GM19193 (cell line): ENCODE measurements around the gene BUB1B.

Experiments used
- POLR2A ChIP-seq: IDR thresholded peaks from 4 replicates; pipeline ENCODE4 v1.6.1; 2011; ENCODE audit not compliant: insufficient read depth, insufficient read length; ENCODE audit errors: extremely low read depth

BUB1B gene

DNA sequence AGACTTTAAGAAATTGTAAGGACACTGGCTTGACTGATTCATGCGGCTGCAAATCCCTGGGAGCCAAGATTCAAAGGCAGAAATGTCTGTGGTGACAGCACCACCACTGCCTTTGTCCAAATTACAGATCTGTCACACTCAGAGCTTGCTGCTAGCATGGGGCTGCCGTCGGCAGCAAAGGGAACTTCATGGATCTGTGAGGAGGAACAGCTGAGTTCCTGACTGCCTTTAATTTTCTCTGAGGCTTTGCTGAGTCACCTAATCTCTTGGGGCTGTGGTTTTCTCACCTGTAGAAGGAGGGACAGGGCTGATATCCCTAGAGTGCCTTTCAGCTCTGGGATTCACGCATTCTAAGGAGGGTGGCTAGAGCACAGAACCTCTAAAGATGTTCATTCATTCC lies 73.9 kb downstream of the BUB1B start:
- no peak for TF ChIP-seq POLR2A

DNA sequence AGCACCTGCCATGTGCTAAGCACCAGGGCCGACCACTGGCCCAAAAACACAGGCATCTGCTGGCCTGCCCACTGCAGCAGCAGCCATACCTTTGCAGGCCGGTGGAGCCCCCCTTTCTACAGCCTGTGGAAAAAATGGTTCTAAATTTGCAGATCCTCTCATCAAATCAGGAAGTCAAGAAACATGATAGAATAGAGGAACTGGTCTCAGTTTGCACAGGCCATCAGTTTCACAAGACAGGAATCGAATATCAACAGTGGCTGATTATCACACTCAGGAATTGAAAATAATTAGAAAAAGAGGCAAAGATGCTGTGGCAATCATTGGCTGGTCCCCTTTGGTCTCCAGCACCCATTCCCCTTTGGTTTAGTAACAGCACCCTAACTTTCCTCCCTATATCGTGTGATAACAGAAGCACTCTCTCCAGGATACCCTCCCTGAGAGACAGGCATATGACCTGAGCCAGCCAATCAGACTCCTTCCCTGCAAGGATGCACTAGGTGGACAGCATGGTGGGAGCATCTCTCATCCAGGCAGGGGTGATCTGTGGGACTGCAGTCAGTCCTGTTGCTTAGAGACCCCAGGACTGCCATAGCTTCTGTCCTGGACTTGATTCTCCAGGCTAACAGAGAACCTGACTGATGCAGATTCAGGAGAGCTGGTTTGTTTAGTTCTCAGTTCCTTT lies 74.5 kb downstream of the BUB1B start:
- TF ChIP-seq POLR2A: no peak

DNA sequence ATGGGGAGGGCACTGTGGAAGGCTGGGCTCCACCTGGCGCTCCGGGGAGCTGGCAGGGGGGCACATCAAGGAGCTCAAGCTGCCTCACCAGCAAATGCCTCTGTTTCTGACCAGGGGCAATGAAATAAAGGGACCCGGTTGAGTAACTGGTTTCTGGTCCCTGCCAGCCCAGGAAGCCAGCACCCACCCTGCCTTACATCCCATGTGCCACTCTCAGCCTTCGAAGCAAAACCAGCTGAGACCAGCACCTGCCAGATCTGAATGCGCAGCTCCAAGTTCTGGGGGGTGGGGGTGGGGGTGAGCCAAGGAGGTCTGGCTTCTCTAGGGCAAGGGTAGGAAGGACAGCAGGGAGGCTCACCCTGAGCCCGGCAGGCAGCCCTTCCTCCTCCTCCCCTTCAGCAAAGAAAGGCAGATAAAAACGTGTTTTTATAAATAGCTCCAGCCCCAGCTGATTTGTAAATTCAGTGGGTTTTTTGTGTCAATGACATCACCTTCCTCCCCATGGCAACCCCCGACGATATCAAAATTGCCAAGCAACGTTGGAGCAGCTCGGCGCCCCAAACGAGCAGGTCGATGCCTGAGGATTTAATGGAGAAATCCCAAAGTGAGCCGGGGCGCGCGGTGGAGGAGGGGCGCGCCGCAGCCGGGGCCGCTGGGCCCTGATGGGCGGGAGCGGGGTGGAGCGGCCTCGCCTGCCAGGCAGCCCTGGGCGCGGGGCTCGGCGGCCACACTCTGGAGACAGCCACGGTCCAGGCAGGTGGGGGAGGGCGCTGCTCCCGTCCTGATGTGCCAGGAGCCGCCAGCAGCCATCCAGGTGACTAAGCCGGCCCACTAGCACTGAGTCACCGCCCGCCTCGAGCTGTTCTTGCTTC lies 77.9 kb downstream of the BUB1B start, which contains the start of gene PAK6:
TSS of gene PAK6 (plus strand) at position 532 of the 872 bp plus-strand sequence. CDS start 25,723 bp downstream, outside the sequence.
- no peak for TF ChIP-seq POLR2A

DNA sequence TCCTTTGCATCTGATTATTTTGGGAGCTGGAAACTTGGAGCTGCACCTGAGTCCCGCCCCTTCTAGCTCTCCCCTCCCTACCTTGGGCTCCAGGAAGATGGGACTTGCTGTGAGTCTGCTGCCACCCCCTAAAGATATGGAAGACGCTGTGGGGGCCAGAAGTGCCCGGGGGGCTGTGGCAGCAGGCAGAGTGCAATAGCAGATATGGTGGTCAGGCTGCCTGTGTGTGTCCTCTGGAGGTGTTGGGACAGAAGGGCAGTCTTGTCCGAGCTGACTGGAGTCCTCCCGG lies 78.5 kb downstream of the BUB1B start:
- no peak for TF ChIP-seq POLR2A

DNA sequence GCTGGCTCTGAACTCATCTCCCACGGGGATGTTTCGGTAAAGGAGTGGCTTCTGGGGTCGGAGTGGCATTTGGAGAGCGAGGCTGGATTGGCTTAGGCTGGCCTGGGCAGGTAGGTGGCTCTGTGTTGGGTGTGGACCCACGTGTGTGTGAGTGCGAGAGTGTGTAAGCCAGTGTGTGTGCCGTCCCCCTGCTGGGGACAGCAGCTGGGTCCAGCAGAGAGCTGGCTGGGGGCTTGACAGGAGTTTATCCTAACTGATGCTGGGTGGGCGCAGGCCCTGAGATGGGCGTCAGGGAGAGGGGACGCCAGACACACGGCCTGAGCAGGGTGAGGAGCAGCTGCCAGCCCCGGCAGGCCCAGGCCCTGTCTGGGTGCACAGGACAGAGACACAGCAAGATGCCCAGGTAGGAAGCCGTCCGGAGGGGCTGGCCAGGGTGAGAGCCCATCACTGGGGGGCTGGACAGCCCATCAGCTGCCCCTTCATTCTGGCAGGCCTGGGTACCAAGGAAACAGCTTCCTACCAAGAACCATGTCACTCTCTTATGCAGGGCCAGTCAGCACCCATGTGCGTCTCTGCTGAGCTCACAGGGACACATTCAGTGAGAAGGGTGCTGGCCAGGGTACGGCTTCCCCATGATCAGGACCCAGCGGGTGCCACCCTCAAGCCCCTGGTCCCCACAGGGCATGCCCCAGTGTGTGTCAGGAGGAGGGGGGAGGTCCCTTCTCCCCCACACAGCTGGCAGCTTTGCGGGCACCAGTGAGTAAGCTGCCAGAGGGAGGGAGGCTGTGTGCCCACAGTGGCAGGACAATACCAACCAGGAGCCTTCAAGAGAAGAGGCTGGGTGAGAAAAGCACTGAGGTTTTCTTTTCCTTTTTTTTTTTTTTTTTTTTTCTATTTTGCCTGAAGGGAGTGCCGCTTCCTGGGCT lies 79.1 kb downstream of the BUB1B start:
- no peak for TF ChIP-seq POLR2A

DNA sequence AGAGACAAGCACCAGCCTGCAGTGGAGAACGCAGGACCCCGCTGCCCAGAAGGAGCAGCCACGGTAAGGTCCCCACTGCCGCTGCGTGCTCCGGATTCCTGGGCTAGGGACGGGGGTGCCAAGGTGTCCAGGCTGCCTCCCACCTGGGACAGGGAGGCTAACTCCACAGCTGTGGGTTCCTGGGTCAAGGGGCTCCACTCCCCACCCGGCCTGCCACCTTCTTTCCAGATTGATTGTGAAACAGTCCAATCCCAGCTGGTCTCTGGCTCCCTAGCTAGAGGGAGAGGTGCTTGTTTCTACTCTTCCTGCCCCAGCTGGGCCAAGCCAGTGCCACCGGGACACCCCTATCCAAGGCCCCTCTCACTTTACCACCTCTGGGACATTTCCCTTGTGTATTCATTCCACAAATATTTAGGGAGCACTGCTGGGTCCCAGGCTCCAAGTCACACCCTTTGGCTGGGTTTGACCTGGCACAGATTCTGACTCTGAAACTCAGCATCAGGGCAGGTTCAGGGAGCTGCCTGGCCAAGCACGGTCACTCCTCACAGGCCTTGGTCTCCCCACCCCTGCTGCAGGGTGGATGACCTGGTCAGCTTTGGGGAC lies 79.9 kb downstream of the BUB1B start:
- TF ChIP-seq POLR2A: no peak

DNA sequence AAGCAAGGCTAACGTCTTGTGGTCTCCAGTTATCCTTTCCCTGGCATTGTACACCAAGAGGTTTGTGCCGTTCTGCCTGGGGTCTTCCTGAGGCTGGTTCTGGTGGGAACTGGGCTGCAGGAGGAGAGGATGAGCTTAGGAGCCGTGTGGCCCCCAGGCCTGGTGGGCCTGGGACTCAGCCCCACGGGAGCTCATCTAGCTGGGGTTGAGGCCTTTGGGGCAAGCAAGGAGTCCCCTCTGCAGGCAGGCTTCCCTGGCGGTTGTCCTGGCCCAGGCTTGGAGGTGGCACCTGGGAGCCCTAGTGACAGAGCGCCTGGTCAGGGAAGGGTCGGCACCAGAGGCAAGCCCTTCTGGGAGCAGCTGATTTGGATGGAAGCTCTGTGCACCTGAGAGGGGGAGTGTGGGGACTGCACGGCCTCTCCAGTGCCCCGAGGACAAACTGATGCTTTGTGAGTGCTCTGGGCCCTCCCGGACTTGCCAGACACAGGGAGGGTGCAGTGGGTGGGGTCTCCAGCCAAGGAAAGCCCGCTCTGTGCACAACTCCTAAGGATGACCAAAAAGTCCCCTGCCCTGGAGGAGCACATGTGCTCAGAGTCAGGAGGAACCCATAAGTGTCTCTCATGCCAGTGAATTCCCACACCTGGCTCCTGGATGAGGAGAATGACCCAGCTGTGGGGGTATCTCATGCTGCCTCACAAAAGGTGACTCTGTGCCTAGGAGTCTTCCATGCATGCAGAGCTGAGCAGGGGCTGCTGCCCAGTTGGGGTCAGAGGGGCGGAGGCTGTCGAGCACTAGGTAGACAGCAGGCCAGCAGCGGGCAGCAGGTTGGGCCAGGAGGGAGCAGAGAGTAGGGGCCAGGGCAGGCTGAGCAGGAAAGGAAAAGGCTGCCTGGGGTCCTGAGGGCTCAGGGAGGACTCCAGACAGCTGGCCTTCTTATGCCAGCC lies 80.7 kb downstream of the BUB1B start:
- no peak for TF ChIP-seq POLR2A

DNA sequence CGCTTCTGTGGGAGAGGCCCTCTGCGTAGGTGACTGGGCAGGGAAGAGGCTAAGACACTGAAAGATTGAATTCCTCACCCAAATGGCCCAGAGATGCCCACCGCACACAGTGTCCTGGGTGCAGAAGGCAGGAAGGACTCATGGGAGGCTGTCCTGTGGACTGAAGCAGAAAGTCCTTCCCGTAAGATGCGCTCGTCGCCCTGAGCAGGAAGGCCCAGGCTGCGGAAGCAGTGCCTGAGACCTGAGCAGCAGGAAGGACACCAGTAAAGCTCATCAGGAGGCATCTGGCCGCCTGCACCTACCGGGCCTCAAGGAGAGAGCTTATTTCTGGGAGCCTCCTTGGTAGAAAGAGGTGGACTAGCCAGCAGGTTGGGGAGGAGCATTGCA lies 81.3 kb downstream of the BUB1B start:
- no peak for TF ChIP-seq POLR2A

DNA sequence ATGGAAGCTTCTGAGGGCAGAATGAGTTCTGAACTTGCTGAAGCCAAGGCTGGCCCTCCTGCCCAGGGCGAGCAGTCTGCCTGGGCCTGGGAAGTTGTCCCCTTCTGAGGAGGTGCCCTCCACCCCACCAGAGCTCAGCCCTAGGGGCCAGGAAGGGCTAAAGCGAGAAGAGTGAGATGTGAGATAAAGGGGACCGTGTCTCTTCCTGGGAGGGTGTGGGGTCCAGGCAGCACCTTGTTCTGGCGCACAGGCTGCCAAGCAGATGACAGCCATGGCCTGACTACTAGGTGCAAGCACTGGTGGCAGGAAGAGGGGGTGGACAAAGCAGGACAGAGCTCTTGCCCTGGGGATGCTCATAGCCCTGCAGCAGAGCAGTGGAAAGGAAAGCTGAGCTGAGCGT lies 81.7 kb downstream of the BUB1B start:
- TF ChIP-seq POLR2A: no peak

DNA sequence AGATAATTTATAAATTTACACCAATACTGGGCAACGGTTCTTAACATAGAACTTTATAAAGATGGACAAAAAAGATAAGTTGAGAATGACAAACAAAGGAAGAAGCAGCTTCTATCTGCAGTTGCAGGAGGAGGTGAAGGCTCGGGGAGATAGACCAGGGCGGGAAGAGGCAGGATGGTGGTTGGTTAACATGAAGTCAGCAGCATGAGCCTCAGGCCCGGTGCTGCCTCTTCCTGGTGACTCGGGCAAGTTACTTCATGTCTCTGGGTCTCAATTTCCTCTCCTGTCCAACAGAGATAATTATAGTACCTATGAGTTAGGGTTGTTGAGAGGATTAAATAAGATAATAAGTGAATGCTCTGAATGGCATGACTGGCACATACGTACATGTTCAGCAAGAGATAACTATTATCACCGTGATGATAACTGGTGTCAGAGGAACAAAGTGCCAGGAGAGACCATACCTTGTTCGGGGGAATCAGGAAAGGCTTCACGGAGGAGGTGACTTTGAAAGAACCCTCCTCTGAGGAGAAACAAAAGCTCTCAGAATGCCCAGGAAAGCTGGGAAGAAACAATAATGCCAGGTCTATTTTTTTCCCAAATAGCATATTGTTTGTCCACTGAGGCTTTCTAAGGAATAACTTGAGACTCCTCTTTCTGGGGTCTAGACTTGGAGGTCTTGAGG lies 82.4 kb downstream of the BUB1B start:
- TF ChIP-seq POLR2A: no peak

DNA sequence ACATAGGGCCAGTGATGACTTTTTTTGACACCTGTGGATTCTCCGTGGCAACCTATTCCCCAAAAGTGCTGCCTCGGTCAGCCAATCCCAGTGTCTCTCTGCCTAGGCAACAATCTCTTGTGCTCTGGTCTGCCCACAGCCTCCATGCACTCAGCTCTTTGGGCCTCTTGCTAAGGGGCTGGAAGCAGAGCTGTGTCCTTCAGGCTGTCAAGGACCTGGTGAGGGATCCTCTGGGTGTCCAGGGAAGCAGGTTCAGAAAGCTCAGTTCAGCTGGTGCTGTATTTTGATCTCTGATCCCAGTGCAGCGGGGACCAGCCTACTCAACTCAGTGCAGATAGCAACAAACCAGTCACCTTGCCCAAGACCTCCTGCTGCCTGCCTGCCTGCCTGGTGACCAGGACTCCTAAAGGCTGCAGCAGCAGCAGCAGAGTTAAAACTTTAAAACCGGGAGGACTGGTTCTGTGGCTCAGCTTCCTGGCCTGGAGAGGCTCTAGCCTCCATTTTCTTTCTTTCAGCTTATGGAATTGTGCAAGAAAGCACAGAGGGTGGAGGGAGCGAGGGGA lies 84.2 kb downstream of the BUB1B start:
- no peak for TF ChIP-seq POLR2A

DNA sequence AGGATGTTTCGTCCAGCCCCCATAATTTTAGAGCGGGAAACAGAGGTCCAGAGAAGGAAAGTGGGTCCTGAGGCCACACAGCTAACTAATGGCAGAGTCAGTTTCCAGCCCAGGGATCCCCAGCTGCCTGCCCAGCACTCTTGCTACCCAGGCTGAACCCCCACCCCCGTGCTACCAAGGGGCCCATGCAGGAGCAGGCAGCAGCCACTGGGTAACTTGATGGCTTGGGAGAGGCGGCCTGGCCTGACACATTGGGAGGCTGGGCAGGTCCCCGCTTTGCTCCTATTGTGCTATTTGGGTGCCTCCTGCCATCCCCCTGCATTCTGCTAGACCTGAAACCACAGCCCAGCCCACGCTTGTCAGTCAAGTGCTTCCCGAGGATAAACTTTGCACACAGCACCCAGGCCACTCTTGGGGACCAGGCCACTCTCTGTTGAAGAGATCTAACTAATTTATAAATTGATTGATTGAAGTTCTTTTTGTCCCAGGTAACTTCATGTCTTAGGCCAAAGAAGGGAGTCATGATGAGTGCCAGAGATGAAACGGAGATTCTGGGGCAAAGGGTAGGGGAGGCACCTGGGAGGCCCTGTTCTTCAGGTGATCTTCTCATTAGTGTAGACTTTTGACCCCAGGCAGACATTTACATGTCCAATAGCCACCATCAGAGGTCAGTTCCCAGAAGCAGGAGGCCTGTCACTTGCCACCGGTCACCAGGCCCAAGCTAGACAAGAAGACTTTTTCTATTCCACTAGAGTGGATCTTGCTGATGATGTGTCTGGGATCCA lies 85.0 kb downstream of the BUB1B start:
- no peak for TF ChIP-seq POLR2A

DNA sequence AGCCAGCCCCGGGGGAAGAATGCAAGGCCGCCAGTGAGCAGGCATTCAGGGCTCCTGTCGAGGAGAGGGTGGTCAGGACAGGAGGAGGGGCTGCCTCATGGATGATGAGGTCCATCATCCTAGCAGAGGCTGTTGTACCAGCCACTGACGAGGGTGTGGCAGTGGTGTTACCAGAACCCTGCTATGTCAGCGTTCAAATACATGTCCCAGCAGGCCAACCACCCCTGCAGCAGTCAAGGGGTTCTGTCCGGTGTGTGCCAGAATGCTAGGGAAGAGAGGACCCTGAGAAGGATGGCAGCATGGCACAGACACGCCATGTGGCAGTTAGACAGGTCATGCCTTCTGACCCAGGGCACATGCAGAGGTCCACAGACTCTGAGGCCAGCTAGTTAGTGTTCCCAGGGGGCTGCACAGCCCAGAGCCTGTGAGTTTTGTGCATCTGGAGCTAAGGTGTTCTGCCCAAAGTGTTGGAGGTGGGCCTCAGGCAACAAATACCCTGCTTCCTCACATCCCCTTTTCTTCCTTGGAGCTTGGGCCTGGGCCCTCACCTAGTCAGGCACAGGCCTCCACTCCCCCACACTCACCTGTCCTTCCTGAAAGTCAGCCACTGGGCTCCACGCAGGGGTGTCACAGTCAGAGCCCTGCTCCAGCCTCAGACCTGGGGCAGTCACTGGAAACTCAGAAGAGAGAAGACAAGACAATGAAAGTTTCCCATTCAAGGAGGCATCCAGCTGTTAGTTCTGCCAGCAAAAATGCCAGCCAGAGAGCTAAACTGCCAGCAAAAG lies 85.8 kb downstream of the BUB1B start:
- TF ChIP-seq POLR2A: no peak
